ENCODE results near the gene CIB4. TPM values are rescaled to one million over a fixed set of nuclear protein-coding genes. Genes with fewer than 3 reads are reported as not detected.

Gene CIB4
- total RNA-seq, 5 donors from 2014 or later (not counting 1 experiment from before 2014, with no cell fraction given), result not detected

DNA sequence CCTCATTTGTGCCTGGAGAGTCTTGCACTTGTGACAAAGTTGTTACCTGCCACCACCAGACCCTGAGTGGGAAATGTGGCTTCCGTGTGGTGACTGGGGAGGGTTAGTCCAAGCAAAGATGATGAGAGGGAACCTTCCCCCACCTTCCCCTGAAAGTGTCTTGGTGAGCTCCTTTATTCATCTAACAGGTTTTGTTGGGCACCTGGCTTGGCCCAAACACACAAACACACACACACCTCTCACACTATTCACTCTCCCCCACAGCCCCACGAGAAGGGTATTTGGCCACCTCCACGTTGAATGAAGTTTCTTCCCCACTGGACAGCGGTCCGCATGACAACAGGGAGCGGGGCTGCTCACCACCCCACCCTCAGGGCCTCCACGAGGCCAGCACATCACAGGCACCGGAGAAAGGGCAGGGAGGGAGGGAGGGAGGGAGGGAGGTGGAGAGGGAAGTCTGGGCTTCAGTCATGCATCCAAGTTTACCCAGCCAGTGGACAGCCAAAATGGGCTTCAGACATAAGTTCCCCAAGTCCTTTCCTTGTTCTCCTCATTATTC is 1.4 kb downstream of the CIB4 start:
- no peaks in the 10 kb centered on the region for H3K36me3 ChIP-seq (ENCODE audit: control insufficient read depth in 2 of 2, extremely low read depth in 1 of 2, insufficient read depth in 1 of 2, low read length in 1 of 2)
- ChIA-PET CTCF (no interaction called here), POLR2A (no interaction called here)
- H3K4me3 ChIP-seq (ENCODE audit: control insufficient read depth in 1 of 2, extremely low read depth in 1 of 2, low read length in 1 of 2), result no peak overlapping the region
- peaks cover 0 to 49% of the 10 kb centered on the region in 2 experiments for H3K27me3 ChIP-seq (replicated peaks in 1 of 2; ENCODE audit: control insufficient read depth in 2 of 2, extremely low read depth in 1 of 2, insufficient read depth in 2 of 2, low read length in 1 of 2)
- no peaks in the 10 kb centered on the region for H3K36me3 Mint-ChIP-seq
- H3K9me3 Mint-ChIP-seq, result no peaks in the 10 kb centered on the region
- no peak for DNase-seq
- ATAC-seq (replicated peaks in 1 of 4), result no peak
- no peak overlapping the region for H3K27ac Mint-ChIP-seq
- H3K9me3 ChIP-seq, result no peaks in the 10 kb centered on the region
- H3K27me3 Mint-ChIP-seq, result peaks cover 25 to 42% of the 10 kb centered on the region in 2 donors
- H3K4me1 Mint-ChIP-seq, result no peaks in the 10 kb centered on the region
- no peak overlapping the region for H3K27ac ChIP-seq (ENCODE audit: low read length)
- H3K4me1 ChIP-seq (ENCODE audit: control insufficient read depth in 1 of 2, extremely low read depth in 1 of 2, insufficient read depth in 2 of 2, low read length in 2 of 2), result no peaks in the 10 kb centered on the region
- no peak overlapping the region for H3K4me3 Mint-ChIP-seq
- WGBS (ENCODE audit: insufficient coverage), result no CpG with 5 or more reads among the region's 8 CpGs

DNA sequence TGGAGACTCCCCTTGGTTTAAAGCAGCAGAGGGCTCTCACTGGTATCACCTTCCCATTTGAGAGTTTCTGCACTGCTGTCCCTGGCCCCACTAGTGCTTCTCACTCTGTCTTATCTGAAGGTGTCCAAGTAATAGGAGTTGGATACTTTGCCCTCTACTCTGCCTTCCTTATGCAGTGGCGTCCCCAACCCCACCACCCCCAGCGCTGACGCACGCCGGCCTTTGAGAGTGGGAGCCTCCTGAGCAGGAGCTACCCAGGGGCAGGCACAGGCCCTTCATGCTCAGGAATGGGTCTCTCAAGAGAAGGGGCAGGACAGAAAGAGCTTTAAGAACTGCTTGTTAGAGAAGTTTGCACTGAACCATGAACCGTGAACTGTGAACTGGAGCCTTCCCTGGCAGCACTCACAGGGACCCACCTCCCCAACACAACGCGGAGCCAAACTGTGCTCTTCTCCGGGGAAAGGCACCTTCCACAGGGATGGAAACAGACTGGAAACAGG is 3.3 kb downstream of the CIB4 start:
- DNase-seq (no peak), ATAC-seq (replicated peaks in 1 of 4) (no peak)
- H3K27ac Mint-ChIP-seq, result no peak overlapping the region
- WGBS (ENCODE audit: insufficient coverage), result no CpG with 5 or more reads among the region's 9 CpGs
- H3K36me3 Mint-ChIP-seq, result no peaks in the 10 kb centered on the region
- no peaks in the 10 kb centered on the region for H3K4me1 Mint-ChIP-seq
- peaks cover 19 to 33% of the 10 kb centered on the region in 2 donors for H3K27me3 Mint-ChIP-seq
- no peak overlapping the region for H3K4me3 Mint-ChIP-seq
- H3K36me3 ChIP-seq (ENCODE audit: control insufficient read depth in 2 of 2, extremely low read depth in 1 of 2, insufficient read depth in 1 of 2, low read length in 1 of 2), result no peaks in the 10 kb centered on the region
- no peak overlapping the region for H3K27ac ChIP-seq (ENCODE audit: low read length)
- no peaks in the 10 kb centered on the region for H3K9me3 ChIP-seq
- H3K27me3 ChIP-seq (replicated peaks in 1 of 2; ENCODE audit: control insufficient read depth in 2 of 2, extremely low read depth in 1 of 2, insufficient read depth in 2 of 2, low read length in 1 of 2), result peaks cover 0 to 52% of the 10 kb centered on the region in 2 experiments
- H3K4me3 ChIP-seq (ENCODE audit: control insufficient read depth in 1 of 2, extremely low read depth in 1 of 2, low read length in 1 of 2), result no peak overlapping the region
- POLR2A ChIA-PET, result no interaction called here
- no peaks in the 10 kb centered on the region for H3K9me3 Mint-ChIP-seq
- no peaks in the 10 kb centered on the region for H3K4me1 ChIP-seq (ENCODE audit: control insufficient read depth in 1 of 2, extremely low read depth in 1 of 2, insufficient read depth in 2 of 2, low read length in 2 of 2)
- CTCF ChIA-PET, result no interaction called here

DNA sequence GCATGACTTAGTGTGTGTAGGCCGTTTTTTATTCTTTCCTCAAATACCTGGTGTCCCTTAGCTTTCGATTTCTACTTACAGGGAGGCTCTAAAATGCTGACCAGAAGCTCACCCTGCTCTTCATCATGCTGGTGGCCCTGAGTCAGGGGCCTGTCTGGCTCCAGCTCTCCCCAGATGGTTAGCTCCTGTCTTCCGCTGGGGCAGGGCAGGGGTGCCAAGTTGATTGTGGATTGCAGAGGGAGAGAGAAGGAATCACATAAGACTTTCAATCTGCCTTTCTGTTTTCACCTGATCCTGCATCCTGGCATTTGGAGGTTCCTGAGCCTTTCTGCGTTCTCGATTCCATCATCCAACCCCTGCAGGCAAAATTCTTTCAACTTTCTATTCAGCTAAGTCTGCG is 4.2 kb downstream of the CIB4 start:
- peaks cover 0 to 49% of the 10 kb centered on the region in 2 experiments for H3K27me3 ChIP-seq (replicated peaks in 1 of 2; ENCODE audit: control insufficient read depth in 2 of 2, extremely low read depth in 1 of 2, insufficient read depth in 2 of 2, low read length in 1 of 2)
- no peaks in the 10 kb centered on the region for H3K9me3 ChIP-seq
- ChIA-PET POLR2A (no interaction called here), CTCF (no interaction called here)
- Mint-ChIP-seq H3K4me1 (no peaks in the 10 kb centered on the region), H3K27ac (no peak overlapping the region), H3K4me3 (no peak overlapping the region), H3K36me3 (no peaks in the 10 kb centered on the region), H3K9me3 (no peaks in the 10 kb centered on the region), H3K27me3 (peaks cover 14 to 28% of the 10 kb centered on the region in 2 donors)
- no peak overlapping the region for H3K27ac ChIP-seq (ENCODE audit: low read length)
- H3K36me3 ChIP-seq (ENCODE audit: control insufficient read depth in 2 of 2, extremely low read depth in 1 of 2, insufficient read depth in 1 of 2, low read length in 1 of 2), result no peaks in the 10 kb centered on the region
- H3K4me3 ChIP-seq (ENCODE audit: control insufficient read depth in 1 of 2, extremely low read depth in 1 of 2, low read length in 1 of 2), result no peak overlapping the region
- ATAC-seq (replicated peaks in 1 of 4), result no peak
- H3K4me1 ChIP-seq (ENCODE audit: control insufficient read depth in 1 of 2, extremely low read depth in 1 of 2, insufficient read depth in 2 of 2, low read length in 2 of 2), result no peaks in the 10 kb centered on the region
- WGBS (ENCODE audit: insufficient coverage), result 83% methylated on average over 2 of the region's 6 CpGs
- no peak for DNase-seq

DNA sequence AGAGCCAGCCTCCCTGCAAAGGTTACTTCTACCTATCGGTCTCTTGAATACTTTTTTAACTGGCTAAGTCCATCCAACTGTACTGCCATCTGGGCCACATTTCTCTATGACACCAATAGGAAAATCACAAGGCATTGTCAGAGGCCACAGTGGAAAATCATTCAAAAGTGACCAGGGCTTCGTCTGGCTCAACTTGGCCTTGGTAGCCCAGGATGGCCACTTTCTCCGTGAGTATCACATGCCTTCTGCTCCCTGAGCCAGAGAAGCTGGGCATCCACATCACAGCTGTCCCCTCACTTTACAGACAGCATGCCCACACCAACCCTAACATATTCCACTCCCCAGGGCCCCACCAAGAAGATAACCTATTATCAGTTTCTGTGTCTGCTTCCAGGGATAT is 5.8 kb downstream of the CIB4 start:
- Mint-ChIP-seq H3K4me3 (no peak overlapping the region), H3K36me3 (no peaks in the 10 kb centered on the region), H3K27me3 (peaks cover 4 to 22% of the 10 kb centered on the region in 2 donors), H3K4me1 (no peaks in the 10 kb centered on the region), H3K27ac (no peak overlapping the region), H3K9me3 (no peaks in the 10 kb centered on the region)
- CTCF ChIA-PET, result no interaction called here
- H3K27ac ChIP-seq (ENCODE audit: low read length), result no peak overlapping the region
- no peak for DNase-seq
- POLR2A ChIA-PET, result no interaction called here
- peaks cover 0 to 46% of the 10 kb centered on the region in 2 experiments for H3K27me3 ChIP-seq (replicated peaks in 1 of 2; ENCODE audit: control insufficient read depth in 2 of 2, extremely low read depth in 1 of 2, insufficient read depth in 2 of 2, low read length in 1 of 2)
- H3K36me3 ChIP-seq (ENCODE audit: control insufficient read depth in 2 of 2, extremely low read depth in 1 of 2, insufficient read depth in 1 of 2, low read length in 1 of 2), result no peaks in the 10 kb centered on the region
- no peaks in the 10 kb centered on the region for H3K9me3 ChIP-seq
- WGBS (ENCODE audit: insufficient coverage), result 71% methylated on average over 2 of the region's 3 CpGs
- ATAC-seq (replicated peaks in 1 of 4), result no peak
- H3K4me3 ChIP-seq (ENCODE audit: control insufficient read depth in 1 of 2, extremely low read depth in 1 of 2, low read length in 1 of 2), result no peak overlapping the region
- H3K4me1 ChIP-seq (ENCODE audit: control insufficient read depth in 1 of 2, extremely low read depth in 1 of 2, insufficient read depth in 2 of 2, low read length in 2 of 2), result no peaks in the 10 kb centered on the region

DNA sequence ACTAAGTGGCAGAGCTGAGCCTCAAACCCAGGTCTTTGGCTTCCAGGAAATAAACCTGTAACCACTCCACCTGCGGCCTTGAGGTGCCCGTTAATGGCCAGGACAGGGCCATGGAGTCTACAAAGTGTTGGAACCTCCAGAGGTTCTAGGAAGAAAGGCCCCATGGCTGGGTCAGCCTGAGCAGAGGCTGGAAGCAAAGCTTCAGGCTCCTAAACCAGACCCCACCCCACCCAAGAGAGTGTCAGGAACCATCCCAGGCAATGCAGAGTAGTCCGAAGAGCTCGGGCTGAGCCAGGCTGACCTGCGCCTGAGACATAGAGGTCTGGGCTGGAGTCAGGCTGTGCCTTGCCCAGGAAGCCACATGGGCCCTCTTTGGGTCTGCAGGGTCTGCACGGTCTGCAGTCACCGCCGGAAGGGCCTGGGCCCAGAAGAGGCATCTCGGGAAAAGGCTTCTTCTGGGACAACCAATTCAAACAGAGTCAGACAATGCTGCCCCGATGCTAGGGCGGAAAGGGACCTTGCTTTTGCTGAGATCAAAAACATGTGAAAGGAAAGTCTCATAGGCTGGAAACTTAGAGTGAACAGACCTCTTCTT is 6.4 kb downstream of the CIB4 start:
- Histone ChIP-seq H3K9me3 (no peaks in the 10 kb centered on the region), H3K4me1 (ENCODE audit: control insufficient read depth in 1 of 2, extremely low read depth in 1 of 2, insufficient read depth in 2 of 2, low read length in 2 of 2) (no peaks in the 10 kb centered on the region), H3K4me3 (ENCODE audit: control insufficient read depth in 1 of 2, extremely low read depth in 1 of 2, low read length in 1 of 2) (no peak overlapping the region), H3K27ac (ENCODE audit: low read length) (no peak overlapping the region), H3K27me3 (replicated peaks in 1 of 2; ENCODE audit: control insufficient read depth in 2 of 2, extremely low read depth in 1 of 2, insufficient read depth in 2 of 2, low read length in 1 of 2) (peaks cover 0 to 42% of the 10 kb centered on the region in 2 experiments), H3K36me3 (ENCODE audit: control insufficient read depth in 2 of 2, extremely low read depth in 1 of 2, insufficient read depth in 1 of 2, low read length in 1 of 2) (no peaks in the 10 kb centered on the region)
- Mint-ChIP-seq H3K36me3 (no peaks in the 10 kb centered on the region), H3K4me3 (no peak overlapping the region), H3K9me3 (no peaks in the 10 kb centered on the region), H3K27me3 (peaks cover 0 to 17% of the 10 kb centered on the region in 2 donors), H3K4me1 (no peaks in the 10 kb centered on the region), H3K27ac (no peak overlapping the region)
- WGBS (ENCODE audit: insufficient coverage), result 84% methylated on average over 10 of the region's 11 CpGs
- DNase-seq (no peak), ATAC-seq (replicated peaks in 1 of 4) (no peak)
- POLR2A ChIA-PET, result no interaction called here
- CTCF ChIA-PET, result interaction anchor here in 1 of 2 donors (0.5 kb wide), 1 partner anchor 187 kb away, joined by 3 read pairs; no protein-coding TSS in a partner anchor

DNA sequence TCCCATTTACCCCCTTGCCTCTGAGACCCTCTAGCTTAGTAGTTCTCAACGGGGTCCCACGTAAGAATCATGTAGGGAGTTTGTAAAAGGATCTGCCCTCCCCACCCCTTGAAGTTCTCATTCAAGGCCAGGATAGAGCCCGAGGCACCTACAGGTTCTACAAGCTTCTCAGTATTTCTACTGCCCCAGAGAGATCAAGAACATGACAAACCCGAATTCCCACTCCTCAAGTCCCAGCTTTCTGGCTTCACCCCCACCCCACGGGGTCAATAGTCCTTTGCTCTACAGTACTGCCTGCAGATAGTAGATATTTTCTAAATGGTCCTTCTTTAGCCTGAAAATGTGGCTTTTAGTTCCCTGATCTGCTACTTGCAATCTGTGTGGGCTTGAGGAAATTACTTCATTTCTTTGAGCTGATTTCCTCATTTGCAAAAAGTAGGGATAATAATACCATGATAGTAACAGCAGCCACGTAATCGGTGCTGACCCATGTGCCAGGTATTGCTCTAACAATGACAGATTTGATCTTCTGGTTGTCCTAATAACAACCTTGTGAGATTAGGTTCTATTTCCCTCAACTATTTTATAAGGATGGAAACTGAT is 7.1 kb downstream of the CIB4 start:
- ATAC-seq (replicated peaks in 1 of 4), result no peak
- Histone ChIP-seq H3K36me3 (ENCODE audit: control insufficient read depth in 2 of 2, extremely low read depth in 1 of 2, insufficient read depth in 1 of 2, low read length in 1 of 2) (no peaks in the 10 kb centered on the region), H3K27me3 (replicated peaks in 1 of 2; ENCODE audit: control insufficient read depth in 2 of 2, extremely low read depth in 1 of 2, insufficient read depth in 2 of 2, low read length in 1 of 2) (peaks cover 0 to 45% of the 10 kb centered on the region in 2 experiments), H3K4me3 (ENCODE audit: control insufficient read depth in 1 of 2, extremely low read depth in 1 of 2, low read length in 1 of 2) (no peak overlapping the region), H3K4me1 (ENCODE audit: control insufficient read depth in 1 of 2, extremely low read depth in 1 of 2, insufficient read depth in 2 of 2, low read length in 2 of 2) (no peaks in the 10 kb centered on the region), H3K27ac (ENCODE audit: low read length) (no peak overlapping the region), H3K9me3 (no peaks in the 10 kb centered on the region)
- H3K36me3 Mint-ChIP-seq, result no peaks in the 10 kb centered on the region
- no peaks in the 10 kb centered on the region for H3K9me3 Mint-ChIP-seq
- peaks cover 0 to 16% of the 10 kb centered on the region in 2 donors for H3K27me3 Mint-ChIP-seq
- 60% methylated on average over 1 of the region's 7 CpGs for WGBS (ENCODE audit: insufficient coverage)
- no peak overlapping the region for H3K4me3 Mint-ChIP-seq
- H3K27ac Mint-ChIP-seq, result no peak overlapping the region
- ChIA-PET CTCF (no interaction called here), POLR2A (no interaction called here)
- no peak for DNase-seq
- no peaks in the 10 kb centered on the region for H3K4me1 Mint-ChIP-seq

All from T-cell (primary cell).